GM18870 (cell line): Measurements from ENCODE around the gene TBX3.

Experiments used
- ATAC-seq: cut with Tn5 transposase; IDR thresholded peaks from one replicate; pipeline ENCODE4 v1.9.1; 2021; ENCODE audit warnings: moderate library complexity; ENCODE audit not compliant: unreplicated experiment

Gene TBX3

DNA sequence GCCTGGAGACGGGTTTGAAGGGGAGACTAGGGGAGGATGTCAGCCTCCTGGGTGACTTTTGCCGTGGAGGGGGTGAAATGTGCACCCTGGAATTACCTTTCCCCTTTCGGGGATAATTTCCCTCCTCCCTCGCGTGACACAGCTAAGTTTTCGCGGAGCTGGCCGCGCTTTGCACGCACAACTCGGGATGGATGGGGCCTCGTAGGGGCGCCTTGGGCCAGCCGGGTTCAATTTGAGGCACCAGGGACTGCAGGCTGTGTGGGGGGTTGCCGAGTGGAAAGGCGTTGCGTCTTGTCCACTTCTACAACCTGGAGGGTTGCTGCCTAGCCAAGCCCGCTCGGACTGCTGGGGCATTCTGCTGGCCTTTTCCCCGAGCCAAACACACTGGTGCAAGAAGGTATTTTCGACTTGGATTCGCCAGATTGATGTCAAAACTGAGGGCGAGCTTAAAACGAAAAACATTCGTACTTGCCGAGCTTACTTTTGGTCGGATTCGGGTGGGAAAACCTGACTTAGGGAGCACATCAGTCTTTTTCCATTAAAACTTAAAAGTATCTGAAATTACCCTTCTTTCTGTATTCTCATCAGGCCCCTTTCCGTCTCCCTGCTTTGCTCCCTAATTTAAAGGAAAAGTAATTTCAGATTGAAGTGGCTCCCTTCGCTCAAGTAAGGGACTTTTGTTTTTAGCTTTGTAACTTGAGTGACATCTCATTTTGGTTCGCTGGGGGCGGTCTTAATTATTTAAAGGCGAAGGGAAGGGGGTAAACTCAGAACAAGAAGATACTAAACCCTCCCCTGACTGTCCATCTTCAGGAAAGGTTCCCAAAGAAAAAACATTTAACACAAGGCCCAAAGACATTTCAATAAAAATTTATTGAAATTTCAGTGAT, 14.3 kb downstream of the TBX3 start:
- ATAC-seq: no peak

DNA sequence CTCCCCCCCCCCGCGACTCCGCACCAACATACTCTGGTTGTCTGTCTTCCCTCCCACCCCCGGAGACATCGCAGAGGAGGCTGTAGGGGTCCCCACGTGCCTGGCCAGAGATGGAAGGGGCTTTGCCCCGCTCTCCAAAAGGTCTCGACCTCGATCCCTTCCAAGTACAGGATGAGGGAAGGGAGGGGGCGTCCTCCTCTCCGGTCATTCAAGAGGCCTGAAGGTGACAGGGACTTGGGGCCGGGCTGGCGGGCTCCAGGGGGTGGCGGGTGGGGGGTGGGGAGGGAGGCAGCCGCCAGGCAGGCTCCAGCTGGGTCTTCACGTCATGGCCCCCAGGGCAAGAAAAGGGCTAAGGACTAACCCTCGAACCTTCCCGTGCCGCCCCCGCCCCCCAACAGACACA, 15.1 kb downstream of the TBX3 start:
- ATAC-seq: no peak

DNA sequence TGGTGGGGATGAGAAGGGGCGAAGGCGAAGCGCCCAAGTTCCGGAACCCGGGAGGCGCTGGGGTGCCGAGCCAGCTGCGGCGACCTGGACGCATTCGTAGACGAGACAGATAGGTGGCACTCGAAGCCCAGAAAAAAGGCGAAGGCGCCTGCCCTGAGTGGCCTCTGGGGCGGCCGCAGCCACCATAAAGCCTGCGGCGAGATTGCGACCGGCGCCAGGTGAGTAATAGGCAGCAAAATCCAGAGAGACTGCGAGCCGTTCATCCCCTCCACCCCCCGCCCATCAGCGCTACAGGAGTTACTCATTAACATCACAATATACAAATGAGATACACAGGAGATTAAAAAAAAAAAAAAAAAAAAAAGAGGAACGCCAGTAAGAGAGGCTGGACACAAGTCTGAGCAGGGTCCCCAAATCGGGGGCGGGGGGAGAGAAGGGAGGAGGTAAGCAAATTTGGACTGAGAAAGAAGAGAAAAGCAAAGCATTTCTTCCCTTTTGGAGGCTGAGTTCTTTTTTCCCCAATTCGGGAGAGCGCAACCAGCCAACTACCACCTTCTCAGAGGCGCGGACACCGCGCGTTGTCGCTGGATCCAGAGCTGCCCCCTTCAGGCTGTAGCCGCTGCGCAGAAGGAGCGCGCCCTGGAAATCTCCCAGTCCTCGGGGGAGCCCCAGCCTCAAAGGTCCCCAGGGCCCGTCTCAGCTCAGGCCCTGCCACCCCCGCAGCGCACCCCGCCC, 15.7 kb downstream of the TBX3 start:
- ATAC-seq: no peak

DNA sequence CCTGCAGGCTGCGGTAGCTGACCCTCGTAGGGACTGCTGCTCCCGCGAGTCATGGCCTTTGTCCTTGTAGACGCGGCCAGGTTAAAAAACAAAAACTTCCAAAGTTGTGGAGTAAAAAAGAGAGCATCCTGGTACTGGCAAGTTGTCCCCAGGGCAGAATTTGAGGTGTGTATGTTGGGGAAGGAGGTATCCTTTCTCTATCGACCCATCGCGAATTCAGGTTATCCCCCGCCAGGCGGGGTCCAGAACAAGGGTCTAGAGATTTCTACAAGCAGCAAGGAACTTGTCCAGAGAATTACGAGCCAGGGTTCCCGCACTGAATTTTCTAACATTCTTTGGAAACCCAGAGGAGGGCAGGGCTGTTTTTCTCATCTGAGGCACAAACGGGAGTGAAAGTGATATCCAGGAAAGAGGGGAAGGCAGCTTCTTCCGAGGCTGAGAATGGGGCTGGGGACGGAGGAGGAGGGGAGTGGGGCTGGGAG, 16.3 kb downstream of the TBX3 start:
- no peak for ATAC-seq

DNA sequence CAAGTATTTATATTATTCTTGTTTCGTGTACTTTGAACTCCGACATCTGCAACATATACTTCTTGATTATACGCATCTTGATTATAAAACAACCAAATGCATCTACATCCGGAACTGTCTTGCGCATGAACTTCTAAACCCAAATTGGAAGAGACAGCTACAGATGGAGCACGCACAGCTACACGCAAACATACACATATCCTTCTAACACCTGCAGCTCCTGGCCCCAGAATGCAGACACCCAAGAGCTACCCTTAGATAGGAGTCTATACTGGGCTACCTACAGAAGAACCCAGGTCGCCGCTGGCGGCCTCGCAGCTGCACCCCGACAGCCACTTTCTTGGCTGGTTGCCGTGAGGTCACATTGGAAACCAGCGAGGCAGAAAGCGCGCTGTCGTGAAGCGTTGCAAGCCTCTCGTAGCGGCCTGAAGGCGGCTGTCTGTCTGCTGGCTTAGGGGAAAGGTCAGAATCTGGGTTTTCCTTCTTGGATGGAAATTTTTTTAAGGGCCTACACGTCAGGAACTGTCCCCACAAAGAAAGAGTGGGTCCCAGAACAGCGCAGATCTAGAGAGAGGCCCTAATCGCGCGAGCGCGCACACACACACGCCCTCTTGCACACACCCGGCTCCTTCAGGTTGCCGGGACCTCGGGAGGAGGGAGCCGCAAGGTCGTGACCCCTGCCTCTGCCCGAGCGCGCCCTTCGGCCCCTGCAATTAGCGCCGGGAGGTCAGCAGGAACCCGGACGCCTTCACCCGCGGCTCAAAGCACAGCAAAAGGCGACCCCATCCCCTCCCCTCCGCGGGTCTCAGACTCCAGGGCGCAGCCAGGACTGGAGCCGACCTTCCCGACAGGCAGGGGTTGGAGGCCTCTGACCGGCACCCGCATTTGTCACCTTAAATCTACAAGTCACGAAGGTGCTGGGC, 17.0 kb downstream of the TBX3 start:
- ATAC-seq: no peak

DNA sequence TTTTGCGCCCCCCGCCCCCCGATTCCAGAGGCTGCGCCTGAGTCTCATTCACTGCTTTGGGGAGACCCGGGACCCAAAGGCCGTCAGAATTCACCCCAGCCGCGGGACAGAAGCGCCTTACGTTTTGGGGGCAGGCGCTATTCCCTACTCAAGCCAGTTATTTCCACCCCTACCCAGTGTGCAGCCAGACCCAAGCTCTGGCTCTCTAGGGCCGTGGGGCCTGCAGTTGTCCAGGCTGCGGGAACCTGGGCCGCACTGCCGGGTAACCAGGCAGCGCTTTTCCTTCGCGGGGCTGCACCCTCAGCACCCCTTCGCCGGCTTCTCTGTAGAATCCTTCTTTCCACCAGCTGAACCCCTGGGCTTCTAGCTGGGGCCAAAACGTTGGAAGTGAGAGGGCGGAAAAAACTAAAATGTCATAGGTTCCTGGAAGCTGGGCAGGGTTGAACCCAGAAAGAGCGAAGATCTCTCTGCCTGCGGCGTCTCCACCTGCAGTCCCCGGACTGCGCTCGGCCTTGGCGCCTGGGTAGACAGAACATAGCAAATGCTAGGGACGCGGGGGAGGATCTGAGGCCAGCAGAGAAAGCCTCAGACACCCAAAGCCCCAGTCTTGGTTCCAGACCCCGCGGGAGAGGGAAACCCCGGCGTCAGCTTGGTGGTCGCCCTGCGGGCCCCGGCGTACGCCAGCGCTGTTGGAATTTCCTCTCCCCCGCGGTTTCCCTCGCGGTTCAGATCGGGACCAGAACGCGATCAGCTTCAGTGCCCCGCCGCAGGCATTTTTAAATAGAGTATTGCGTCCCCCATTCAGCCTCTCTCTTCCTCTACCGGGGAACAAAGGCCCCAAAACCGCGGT, 18.3 kb downstream of the TBX3 start:
- no peak for ATAC-seq

DNA sequence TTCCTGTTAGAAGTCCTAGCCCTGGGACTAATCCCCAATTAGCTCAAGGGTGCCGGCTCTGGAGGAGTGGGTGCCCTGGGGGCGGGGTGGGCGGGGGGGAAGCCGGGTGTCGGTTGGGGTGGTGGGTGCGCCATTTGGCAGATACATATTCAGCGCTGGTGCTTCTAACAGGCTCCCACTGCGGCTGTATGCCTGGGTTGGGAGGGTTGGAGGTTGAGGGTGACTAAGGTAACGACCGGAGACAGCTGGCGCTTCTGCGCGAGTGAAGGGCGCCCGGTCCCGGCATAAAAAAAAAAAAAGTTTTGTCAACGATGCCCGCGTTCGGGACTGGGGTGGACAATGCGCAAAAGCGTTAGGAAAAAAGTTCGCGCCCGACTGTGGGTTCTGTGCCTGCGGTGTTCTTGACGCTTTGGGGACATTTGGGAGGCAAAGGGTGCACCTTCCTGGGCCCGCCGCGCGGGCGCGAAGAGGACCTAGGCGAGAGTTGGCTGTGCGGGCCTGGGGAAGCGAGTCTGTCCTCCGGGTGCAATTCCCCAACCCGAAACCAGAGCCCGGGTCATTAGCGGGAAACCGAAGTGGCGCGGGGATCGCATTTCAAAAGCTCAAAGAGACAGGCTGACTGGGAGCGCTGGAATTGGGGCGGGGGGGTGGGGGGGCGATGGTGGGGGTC, 19.2 kb downstream of the TBX3 start:
- ATAC-seq: no peak

DNA sequence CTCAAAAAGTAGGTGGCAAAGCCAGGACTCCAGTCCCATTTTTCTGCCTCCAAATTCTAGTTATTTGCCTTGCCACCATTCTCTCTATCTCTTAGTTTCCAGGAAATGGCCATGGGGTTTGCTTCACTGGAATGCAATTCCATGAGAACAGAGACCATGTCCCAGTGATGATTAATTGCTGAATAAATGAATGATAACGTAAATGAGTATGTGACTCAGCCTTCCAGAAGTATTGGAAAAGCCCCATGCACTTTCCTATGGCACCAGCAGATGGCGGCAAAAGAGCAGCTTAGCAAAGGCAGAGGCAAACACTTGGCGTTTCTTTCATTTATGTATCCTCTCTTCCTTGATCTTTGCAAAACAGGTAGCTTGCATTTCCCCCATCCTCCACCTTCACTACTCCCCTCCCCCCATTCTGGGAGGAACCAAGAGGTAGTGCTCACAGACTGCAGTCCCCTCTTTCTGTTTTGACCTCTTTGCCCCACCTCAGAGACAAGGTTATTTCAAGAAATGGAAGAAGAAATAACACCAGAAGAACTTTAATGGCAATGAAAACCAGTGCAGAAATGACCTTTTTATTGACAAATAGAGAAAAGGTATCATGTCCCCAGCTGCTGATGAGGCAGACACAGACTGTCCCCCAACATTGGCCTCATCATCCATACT, 21.3 kb downstream of the TBX3 start:
- ATAC-seq: no peak

DNA sequence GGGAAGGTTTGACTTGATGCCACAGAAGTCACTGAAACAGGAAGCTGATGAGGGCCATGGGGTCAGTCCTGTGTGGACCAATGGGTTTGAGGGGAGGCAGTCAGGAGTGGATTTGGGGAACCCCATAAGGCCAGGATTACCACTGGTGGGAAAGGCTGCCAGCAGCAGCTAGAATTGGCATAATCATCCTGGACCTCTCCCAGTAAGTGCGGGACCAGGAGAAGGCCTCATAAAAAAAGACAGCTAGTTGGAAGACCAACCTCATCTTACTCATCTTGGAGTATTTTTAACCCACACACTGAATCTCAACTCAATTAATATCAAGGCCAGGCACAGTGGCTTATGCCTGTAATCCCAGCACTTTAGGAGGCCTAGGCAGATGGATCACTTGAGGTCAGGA, 22.7 kb downstream of the TBX3 start:
- ATAC-seq: no peak

DNA sequence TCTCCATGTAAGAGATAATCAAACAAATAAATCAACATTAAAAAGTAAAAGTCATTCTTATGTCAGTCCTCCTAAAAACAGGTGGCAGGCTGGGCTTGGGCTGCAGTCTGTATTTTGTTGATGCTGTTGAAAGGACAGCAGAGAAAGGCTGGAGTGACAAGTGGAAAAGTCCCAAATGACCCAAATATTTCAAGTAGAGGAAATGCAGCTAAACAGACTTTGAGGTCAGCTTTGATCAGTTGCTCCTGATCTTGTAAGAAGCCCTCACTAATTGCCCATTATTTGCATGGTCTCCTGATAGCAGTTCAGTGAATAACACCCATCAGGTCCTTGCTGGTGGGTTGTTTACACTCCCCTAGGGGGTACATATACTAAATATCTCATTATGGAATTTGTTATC, 24.9 kb downstream of the TBX3 start:
- no peak for ATAC-seq

DNA sequence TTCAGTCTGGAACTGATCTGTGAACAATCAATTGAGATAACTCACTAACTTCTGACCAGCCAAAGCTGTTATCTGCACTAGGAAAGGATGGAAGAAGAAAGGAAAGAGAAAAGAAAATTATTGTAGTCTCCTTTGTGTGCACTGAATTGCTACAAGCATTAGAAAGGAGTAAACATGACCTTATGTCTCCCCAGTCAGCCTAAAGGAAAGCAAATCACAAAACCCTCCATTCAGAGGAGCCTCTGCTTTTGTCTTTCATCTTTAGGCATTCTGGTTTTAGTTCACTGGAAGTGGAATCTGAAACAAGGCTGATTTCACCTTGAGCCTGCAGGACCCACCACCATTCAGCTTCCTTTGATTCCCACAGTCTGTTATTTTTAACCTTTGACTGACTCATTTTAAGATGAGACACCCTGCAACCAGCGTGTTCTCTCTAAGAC, 26.0 kb downstream of the TBX3 start:
- ATAC-seq: no peak

DNA sequence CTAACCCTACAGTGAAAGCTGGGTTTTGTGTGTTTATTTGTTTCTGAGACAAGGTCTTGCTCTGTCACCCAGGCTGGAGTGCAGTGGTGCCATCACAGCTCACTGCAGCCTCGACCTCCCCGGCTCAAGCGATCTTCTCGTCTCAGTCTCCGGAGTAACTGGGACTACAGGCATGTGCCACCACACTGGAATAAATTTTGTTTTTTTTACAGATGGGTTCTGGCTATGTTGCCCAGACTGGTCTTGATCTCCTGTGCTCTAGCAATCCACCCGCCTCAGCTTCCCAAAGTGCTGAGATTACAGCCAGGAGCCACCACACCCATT, 26.4 kb downstream of the TBX3 start:
- no peak for ATAC-seq

DNA sequence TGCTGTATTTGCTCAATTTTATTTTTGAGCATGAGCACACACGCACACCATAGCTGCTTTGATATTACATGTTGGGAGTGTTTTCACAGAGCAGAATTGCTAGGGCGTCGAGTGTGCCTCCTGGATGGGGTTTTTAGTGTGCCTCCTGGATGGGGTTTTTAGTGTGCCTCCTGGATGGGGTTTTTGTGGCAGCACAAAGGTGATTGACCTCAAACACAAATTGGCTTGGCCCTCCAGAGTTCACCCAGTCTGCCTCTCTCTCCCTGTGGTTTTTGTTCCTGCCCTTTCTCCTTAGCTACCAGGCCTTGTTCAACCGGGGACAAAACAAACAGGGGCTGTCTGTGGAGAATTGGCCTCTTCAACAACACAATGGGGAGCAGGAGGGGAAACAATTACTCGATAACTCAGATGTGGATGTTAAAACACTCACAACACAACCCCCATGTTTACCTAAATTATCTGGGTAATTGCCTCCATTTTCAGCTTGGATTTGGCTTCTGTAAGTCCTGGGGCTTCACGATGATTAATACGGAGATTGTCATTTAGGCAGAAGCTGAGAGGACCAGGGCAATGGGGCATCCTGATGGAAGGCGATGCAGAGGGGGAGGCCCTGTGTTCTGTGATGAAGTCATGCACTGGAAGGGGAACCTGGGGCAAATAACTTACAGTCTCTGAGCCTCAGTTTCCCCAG, 26.9 kb downstream of the TBX3 start:
- ATAC-seq: no peak

DNA sequence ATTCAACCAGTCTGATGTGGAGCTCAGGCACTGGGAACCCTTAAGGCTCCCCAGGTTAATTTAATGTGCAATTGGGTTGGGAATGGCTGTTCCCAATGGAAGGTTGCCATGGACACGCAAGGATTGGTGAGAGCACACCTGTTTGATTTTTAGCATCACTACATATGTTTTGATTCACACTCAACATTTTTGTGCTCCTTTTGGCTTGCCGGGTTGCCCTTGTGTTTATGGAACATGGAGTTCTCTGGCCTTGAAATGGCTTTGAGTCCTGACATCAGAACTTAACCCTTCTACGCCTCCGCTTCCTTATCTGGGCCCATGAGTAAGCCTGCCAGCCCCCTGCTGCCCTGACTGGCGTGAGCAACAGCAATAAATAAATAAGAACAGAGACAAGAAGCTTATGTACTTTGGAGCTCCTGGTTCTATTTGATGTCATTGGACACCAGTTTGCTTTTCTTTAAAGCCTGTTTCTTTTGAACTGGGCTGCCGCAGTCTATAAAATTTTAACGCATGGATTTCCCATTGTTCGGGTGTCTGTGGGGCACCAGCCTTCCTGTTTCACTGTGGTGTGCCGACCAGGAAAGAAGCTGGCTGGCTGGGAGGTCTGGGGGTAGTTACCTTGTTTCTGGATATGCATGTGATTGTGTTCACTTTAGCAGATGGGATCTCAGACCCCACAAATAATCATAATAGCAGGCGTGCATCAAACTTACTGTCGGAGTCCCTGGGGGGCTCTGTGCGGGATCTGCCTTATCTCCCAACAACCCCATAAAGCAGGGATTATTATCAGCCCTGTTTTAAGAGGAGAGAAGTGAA, 27.8 kb downstream of the TBX3 start:
- ATAC-seq: no peak

DNA sequence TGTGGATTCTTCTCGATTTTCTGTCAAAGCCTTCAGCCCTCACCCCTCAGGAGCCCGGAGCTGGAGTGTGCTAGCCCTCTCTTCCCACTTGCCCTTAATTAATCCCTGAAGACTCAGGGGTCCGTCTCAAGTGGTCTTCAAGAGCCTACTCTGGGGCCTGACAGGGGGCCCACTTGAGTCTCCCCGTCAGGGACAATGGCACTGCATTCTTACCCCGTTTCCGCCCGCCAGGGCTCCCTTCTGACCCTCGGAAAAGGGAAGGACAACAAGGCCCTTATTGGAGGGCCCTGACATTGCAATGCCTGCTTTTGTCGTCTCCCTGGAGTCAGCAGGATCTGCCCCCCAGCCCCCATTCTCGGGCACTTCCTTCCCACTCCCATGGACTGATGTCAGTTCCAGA, 34.4 kb downstream of the TBX3 start:
- no peak for ATAC-seq

DNA sequence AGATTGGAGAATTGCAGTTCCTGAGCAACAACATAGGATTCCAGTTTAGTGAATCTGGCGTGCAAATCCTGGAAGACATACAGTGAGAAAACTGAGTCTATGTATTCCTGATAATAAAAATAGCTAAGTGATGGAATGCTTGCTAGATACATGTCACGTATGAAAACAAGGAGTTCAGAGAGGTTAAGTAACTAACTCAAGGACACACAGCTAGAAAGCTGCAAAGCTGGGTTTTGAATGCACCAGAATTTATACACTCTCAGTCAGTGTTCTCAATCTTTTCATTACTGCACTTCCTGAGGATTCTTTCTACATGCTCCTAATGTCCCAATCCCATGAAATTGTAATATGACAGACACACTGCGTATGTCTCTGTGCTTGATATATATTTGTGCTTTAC, 35.3 kb downstream of the TBX3 start:
- ATAC-seq: no peak

DNA sequence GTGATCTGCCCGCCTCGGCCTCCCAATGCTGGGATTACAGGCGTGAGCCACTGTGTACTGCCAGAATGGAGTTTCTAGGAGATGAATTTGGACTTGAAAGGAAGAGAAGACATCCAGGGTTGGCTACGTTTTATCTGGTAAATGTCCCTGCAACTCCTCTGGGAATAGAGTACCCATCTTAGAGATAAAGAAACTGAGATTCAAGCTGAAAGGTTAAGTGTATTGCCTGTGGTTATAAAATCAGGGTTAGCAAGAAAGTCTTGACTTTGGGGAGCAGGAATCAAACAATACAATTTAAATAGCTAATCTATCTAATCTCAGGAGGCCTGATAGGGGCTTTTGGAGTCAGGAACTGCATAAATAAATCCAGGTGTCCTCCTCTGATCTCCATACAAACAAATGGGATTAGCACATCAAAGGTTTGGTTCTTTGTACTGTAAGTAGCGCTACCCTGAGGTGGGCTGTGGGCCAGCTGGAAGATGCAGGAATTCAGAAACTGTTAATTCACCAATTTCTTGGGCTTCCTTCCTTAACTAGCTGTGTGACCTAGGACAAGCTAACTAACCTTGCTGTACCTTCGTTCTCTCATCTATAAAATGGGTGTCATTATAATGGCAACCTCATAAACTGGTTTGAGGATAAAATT, 45.1 kb downstream of the TBX3 start:
- ATAC-seq: no peak
